Activated T-cell treated with anti-CD3 and anti-CD28 coated beads for 24 hours (primary cell): ENCODE measurements around the gene CALHM2.

Experiments used
- DNase-seq: peaks from one replicate; pipeline ENCODE4 v3.0.0-alpha.2; 2020; ENCODE audit warnings: low read depth

CALHM2 gene

DNA sequence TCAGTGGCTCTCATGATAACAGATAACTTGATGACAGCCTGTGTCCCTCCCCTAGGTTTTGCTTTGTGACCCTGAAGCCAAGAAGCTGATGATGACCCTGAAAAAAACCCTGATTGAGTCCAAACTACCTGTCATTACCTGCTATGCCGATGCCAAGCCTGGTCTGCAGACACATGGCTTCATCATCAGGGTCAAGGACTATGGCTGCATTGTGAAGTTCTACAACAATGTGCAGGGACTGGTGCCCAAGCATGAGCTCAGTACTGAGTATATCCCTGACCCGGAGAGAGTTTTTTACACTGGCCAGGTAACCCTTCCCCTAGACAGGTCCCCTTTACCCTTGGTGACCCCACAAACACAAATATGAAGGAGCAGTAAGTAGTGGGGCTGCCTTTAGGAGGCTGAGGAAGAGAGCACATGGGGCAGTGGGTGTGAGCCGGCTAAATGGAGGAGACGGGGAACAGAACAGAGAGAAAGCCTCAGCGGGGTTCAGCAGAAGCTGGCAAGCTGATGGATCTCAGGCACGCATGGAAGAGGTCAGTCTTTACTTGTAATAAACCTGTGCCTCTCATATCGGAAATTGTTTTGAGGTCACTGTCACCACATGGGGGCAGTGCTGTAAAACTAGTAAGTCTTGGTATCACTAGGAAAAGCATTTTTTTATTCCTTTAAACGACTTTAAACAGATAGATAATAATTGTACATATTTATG is 35.6 kb downstream of the CALHM2 start:
- DNase-seq = peak; percentile 13

DNA sequence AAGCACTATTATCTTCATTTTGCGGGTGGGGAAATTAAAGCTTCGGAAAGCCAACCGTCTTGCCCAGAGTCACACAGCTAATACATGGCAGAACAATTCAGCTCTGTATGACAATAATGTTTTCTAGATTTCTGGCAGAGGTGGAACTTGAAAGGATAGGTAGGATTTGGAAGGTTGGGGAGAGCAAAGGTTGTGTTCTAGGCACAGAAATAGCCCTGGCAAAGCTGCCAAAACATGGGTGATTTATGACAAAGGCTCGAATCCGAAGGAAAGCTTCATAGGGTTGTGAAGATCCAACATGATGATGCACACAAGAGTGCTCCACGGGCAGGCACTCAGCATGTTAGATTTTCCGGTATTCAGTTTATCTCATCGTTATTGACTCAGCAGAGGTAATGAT is 36.6 kb downstream of the CALHM2 start:
- DNase-seq = no peak

DNA sequence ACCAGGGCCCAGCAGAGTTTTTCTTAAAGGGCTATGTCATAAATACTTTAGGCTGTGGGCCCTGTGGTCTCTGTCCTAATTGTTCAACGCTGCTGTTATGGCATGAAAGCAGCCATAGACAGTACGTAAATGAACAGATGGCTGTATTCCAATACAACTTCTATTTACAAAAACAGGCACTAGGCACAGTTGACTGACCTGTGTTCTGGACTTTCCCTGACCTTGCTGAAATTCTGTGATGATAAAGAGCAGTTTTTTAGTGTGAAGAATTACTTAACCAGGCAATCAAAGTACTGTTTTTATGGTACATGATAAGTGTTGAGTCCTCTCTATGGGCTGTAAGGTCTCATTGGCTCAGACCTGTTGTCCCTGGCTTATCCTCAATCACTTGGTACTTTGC is 38.6 kb downstream of the CALHM2 start:
- DNase-seq = no peak

DNA sequence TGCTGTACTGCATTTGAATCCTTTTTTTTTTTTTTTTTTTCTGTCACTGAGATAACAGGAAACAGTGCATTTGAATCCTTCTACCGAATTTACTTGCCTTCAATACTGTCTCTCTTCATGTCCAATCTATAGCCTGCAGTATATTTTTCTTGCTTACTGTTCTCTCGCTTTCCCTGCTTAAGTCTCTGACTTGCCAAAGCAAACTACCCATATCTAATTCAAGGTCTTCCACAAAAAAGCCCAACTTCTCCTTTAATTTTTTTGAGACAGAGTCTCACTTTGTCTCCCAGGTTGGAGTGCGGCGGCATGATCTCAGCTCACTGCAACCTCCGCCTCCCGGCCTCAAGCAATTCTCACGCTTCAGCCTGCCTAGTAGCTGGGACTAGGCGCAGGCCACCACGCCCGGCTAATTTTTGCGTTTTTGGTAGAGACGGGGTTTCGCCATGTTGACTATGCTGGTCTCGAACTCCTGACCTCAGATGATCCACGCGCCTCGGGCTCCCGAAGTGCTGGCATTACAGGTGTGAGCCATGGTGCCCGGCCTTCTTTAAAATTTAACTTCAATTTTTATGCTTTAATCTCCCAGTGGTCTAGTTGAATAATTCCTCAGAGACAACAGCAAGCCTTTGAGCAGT is 54.9 kb downstream of the CALHM2 start:
- no peak for DNase-seq

DNA sequence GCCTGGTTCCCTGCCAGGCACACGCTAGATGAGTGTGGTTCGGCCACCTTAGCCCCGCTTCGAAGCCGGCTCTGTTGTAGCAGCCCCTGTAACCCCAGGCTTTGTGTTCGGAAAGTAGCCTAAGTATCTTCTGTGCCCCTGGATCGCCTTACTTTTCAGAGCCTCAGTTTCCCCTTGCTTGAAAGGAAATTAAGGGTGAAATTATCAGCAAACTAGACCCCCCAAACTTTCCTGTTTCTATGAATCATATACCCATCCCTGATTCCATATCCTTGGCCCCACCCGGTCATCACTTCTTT is 55.4 kb downstream of the CALHM2 start:
- no peak for DNase-seq
